ENCODE measurements around the gene FOXI1.

- TF ChIP-seq POLR2AphosphoS5 (IDR thresholded peaks at IDR 0.05) (no peak), CTCF (IDR thresholded peaks at IDR 0.05) (no peak), POLR2A (IDR thresholded peaks at IDR 0.05; ENCODE audit: low read depth) (no peak)
These were observed 38.8 kb downstream of the FOXI1 start for GRCh38 chr5:170144286-170145023.
